Epithelial cell of esophagus (primary cell): ENCODE measurements around the gene C10orf120.

Experiments used
- DNase-seq: peaks from one replicate; pipeline ENCODE4 v3.0.0; 2010; ENCODE audit warnings: low read depth
- H3K4me3 ChIP-seq: 2 replicates; pipeline ENCODE4 v1.5.1; 2011; ENCODE audit warnings: mild to moderate bottlenecking, low read length, control low read depth
- CTCF ChIP-seq: IDR thresholded peaks from 2 replicates; pipeline ENCODE4 v1.5.1; 2011; ENCODE audit warnings: low read depth, mild to moderate bottlenecking, low read length, control low read depth, inconsistent platforms; ENCODE audit not compliant: insufficient read depth; ENCODE audit errors: missing control alignments

Gene C10orf120

GRCh38 chr10:122673731-122674130, 25.9 kb downstream of the C10orf120 start:
- H3K4me3 ChIP-seq = no peak overlapping the region
- TF ChIP-seq CTCF = no peak
- no peak for DNase-seq

- H3K4me3 ChIP-seq = no peak overlapping the region
- no peak for TF ChIP-seq CTCF
- no peak for DNase-seq
These were observed 26.4 kb downstream of the C10orf120 start for GRCh38 chr10:122673269-122673668.

- H3K4me3 ChIP-seq = no peak overlapping the region
- TF ChIP-seq CTCF = no peak
- no peak for DNase-seq
These were observed 27.0 kb downstream of the C10orf120 start for GRCh38 chr10:122672655-122673054.

- H3K4me3 ChIP-seq = no peak overlapping the region
- TF ChIP-seq CTCF = no peak
- no peak for DNase-seq
These were observed 28.3 kb downstream of the C10orf120 start for GRCh38 chr10:122671355-122671754.

- no peak for DNase-seq
- no peak overlapping the region for H3K4me3 ChIP-seq
- TF ChIP-seq CTCF = no peak
These were observed 29.8 kb downstream of the C10orf120 start for GRCh38 chr10:122669842-122670241.

GRCh38 chr10:122669045-122669444, 30.6 kb downstream of the C10orf120 start:
- TF ChIP-seq CTCF = no peak
- no peak for DNase-seq
- H3K4me3 ChIP-seq = no peak overlapping the region

GRCh38 chr10:122665946-122666345, 33.7 kb downstream of the C10orf120 start:
- no peak for DNase-seq
- no peak for TF ChIP-seq CTCF
- H3K4me3 ChIP-seq = no peak overlapping the region
